GM12874 (cell line): ENCODE results near the gene PLIN4.

Experiments
- TF ChIP-seq, protein P1 (sequence below): IDR thresholded peaks from 2 replicates; pipeline ENCODE4 v1.5.1; 2011; ENCODE audit warnings: low read depth, mild to moderate bottlenecking, control low read depth, low read length, moderate library complexity; ENCODE audit not compliant: insufficient read depth

PLIN4 gene

DNA sequence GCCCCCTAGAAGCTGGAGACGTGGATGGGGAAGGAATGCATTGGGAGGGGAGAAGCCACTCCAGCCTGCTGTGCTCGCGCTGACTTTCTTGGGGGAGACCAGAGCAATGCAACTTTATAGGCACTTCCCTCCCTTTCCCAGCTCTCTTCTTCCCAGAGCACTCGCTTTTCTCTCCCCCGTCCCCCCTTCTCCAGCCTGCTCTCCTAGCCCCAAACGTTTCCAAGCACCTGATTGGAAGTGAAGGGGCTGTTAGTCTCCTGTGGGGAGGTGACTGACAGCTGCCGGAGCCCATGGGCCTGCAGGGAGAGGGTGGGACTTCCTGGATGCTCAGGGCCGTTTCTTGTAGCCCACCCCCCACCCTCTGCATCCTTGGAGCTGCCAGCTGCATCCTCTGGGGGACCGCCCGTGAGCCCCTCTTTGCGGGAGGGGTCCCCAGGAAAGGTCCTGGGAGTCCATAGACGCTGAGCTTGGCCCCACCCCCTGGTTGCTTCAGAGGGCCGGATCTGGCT is 43.7 kb downstream of the PLIN4 start:
- TF ChIP-seq, protein P1, sequence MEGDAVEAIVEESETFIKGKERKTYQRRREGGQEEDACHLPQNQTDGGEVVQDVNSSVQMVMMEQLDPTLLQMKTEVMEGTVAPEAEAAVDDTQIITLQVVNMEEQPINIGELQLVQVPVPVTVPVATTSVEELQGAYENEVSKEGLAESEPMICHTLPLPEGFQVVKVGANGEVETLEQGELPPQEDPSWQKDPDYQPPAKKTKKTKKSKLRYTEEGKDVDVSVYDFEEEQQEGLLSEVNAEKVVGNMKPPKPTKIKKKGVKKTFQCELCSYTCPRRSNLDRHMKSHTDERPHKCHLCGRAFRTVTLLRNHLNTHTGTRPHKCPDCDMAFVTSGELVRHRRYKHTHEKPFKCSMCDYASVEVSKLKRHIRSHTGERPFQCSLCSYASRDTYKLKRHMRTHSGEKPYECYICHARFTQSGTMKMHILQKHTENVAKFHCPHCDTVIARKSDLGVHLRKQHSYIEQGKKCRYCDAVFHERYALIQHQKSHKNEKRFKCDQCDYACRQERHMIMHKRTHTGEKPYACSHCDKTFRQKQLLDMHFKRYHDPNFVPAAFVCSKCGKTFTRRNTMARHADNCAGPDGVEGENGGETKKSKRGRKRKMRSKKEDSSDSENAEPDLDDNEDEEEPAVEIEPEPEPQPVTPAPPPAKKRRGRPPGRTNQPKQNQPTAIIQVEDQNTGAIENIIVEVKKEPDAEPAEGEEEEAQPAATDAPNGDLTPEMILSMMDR = no peak

DNA sequence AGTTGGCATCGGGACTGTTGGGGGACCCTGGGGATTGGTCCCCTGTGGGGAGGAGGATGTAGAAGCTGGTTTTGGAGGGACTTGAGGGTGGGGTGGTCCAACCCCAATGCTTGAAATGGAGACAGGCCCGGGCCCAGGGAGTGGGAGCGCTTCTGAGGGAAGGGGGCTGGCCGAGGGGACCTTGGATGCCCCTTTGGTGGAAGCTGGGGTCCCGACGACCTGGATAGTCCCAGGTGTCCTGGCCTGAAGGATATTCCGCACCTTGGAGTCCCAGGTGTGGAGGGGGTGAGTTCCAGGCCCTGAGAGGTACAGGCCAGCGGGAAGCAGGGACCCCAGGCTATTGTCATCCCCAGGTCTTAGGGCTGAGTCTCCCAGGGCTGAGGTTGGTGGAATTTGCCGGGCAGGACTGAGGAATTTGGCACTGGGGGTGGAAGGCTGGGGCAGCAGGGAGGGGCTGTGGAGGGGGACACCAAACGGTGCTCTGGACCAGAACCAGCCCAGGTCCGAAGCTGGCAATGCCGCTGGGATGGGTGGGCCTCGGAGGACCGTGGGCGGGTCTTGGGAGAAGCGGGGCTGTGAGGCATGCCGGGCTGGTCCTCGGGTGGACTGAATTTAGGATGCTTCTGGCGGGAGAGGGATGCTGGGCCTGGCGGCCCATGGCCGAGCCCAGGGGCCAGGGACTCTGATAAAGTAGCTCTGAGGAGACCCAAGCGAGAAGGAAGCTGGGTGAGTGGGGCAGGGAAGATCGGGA is 44.3 kb downstream of the PLIN4 start:
- TF ChIP-seq, protein P1 = no peak

DNA sequence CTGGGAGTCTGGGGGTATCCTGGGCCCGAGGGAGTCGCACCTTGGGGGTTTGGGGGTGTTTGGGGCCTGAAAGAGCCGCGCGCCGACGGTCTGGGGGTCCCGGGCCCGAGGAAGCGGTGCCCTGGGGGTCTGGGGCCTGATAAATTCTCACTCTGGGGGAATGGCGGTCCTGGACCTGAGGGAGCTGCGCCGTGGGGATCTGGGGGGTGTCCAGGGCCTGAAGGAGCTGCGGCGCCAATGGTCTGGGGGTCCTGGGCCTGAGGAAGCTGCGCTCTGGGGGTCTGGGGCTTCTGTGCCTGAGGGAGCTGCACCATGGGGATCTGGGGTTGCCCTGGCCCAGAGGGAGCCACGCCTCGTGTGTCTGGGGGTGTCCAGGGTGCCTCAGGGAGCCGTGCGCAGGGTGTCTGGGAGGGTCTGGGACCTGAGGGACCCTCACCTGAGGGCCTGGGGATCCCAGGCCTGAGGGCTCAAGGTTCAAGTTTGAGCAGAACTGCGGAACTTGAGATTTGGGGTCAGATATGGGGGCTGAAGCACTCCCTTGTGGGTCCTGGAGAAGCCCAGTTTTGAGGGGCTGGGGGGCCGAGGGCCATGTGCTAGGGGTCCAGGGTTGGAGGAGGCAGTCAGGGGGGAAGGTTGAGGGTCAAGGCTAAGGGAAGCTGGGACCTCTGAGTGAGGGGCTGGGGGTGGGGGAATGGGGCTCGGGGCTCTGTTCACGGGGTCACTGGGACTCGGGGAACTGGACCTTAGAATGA is 45.1 kb downstream of the PLIN4 start:
- TF ChIP-seq, protein P1 = no peak

DNA sequence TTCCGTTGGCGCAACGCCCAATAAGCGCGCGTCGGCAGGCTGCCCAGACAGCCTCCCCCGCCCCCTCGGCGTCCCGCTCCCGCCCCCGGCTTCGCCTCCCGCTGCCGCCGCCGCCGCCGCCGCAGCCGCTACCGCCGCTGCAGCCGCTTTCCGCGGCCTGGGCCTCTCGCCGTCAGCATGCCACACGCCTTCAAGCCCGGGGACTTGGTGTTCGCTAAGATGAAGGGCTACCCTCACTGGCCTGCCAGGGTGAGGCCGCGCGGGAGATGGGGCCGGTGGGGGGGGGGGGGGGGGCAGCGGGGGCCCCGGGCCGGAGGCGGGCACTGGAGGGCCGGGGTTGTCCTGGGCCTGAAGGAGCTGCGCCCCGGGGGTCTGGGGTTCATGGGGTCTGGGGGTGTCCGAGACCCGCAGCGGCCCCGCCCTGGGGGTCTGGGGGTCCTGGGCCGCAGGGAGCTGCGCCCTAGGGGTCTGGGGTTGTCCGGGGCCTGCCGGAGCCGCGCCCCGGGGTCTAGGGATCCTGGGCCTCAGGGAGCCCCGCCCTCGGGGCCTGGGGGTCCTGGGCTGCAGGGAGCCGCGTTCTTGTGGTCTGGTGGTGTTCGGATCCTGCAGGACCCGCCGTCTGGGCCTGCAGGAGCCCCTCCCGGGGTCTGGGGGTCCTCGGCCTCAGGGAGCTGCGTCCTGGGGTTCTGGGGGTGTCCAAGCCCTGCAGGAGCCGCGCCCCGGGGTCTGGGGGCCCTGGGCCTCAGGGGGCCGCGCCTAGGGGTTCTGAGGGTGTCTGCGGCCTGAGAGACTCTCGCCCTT is 45.9 kb downstream of the PLIN4 start, which contains the start of gene HDGFL2:
TSS of gene HDGFL2 (plus strand) at position 124 of the 801 bp plus-strand sequence. CDS start at position 178, 54 bp downstream.
- TF ChIP-seq, protein P1 = no peak

DNA sequence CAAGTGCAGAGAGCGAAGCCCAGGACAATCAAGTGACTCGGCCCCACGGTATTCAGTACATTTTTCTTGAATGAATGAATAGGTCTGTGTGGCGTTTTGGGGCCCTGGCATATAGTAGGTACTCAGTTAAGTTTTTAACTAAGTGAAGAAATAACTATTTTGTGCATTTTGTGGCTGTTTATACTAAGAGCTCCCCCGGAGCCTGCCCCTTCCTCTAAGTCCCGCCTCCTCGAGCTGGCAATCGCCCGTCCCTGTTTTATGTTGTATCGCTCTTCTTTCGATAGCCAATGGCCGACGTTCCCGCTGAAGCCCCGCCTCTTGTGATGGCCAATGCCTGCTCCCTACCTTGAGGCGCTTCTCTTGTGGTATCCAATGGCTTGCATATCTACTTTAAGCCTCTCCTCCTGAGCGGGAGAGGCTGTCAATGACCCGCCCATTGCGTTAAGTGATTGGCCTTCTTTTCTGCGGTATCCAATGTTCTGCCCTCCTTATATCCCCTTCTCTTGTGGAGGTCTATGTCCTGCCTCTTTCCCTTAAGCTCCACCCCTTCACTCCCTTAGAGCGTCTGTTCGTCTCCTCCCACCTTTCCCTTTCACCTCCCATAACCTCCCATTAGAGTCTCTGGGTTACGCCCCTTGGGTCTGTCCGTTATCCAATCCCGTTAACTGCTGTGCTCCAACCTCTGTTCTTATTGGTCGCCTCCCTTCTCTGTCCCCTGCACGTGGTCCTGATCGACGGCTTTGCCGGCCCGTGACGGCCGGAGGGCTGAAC is 46.7 kb downstream of the PLIN4 start:
- TF ChIP-seq, protein P1 = no peak

DNA sequence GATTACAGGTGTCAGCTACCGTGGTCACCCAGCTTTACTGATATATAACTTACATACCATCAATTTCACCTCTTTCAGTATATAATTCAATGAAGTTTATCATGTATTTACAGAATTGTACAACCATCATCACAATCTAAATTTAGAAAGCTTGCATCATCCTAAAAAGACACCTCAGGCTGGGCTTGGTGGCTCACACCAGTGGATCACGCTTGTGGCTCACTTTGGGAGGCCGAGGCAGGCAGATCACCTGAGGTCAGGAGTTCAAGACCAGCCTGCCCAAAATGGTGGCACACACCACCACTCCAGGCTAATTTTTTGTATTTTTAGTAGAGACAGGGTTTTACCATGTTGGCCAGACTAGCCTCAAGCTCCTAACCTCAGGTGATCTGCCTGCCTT is 50.5 kb downstream of the PLIN4 start:
- TF ChIP-seq, protein P1 = no peak
